ENCODE measurements around the gene CREB5. TPM values are rescaled to one million over a fixed set of nuclear protein-coding genes. Genes with fewer than 3 reads are reported as not detected.

The CREB5 gene
- total RNA-seq, 1 donor = 17.8 TPM

DNA sequence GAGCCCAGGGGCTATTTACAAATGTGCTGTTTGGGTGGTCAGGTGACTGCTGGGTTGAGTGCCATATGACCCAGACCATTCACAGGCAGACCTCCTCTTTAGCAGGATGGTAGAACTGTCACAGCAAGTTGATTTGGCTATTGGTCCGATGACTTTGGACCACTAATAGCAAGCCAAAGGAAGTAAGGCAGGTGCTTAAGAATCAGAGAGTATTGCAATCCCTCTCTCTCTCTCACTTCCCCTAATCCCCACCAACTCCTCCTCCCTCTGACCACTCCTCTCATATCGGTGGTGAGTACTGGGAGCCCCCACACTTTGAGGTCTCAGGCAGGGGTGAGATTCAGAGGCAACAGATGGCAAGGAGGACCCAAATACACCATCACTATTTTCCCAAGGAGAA, 380.5 kb downstream of the CREB5 start:
- no peak overlapping the region for H3K4me3 ChIP-seq (ENCODE audit: low read length)
- H3K9me3 ChIP-seq (ENCODE audit: low read depth, low read length) = no peaks in the 10 kb centered on the region
- H3K4me1 ChIP-seq (ENCODE audit: insufficient read depth, low read length) = no peaks in the 10 kb centered on the region
- H3K27me3 ChIP-seq (ENCODE audit: insufficient read depth, low read length) = no peaks in the 10 kb centered on the region

DNA sequence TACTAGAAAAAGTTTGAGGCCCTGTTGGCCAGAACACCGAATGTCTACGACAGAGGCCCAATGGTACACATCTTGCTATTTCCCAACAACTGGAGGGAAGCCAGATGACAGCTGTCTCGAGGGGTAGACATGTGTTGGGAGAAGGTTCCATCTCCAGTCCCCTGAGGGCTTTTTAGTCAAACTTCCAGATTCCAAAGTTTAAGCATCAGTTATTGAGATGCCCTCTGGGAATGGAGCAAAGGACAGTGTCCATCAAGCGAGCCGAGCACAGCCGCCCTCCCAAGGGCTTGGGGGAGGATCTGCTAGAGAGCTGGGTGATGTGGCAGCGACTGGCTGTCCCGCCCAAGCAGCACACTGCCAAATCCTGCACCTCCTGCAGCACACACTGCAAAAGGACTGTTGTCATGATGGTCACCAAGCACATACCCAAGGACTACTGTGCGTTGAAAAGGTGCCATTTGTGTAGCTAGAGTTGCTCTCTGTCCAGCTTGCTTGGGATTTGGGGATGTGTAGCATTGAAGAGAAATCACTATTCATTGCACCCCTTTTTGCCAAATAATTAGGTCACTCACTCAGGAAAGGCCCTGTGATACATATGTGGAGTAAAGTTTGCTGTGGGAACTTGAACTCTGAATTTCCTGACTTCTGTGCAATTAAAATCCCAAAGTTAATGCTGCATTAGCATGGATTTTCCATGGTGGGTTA, 381.2 kb downstream of the CREB5 start:
- H3K4me3 ChIP-seq (ENCODE audit: low read length) = no peak overlapping the region
- H3K27me3 ChIP-seq (ENCODE audit: insufficient read depth, low read length) = no peaks in the 10 kb centered on the region

DNA sequence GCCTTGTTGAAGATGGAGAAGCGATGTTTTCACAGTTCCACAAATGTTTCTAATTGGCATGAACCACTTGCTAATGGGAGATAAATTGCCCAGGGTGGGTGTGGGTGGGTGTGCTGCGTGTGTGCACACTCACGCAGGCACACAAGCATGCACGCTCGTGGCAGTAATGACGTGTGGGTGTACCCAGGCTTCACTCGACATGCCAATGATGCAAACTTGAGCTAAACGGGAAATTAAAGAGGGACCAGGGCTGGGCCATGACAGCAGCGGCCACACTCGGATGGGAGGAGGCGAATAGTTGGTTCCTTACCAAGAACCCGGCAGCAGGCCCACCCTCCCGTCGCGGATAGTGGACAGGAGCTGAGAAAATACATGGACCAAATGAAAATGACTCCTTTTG, 386.0 kb downstream of the CREB5 start:
- Histone ChIP-seq H3K4me3 (ENCODE audit: low read length) (no peak overlapping the region), H3K4me1 (ENCODE audit: insufficient read depth, low read length) (peaks cover 13% of the 10 kb centered on the region), H3K27me3 (ENCODE audit: insufficient read depth, low read length) (no peaks in the 10 kb centered on the region), H3K9me3 (ENCODE audit: low read depth, low read length) (no peaks in the 10 kb centered on the region)

More for the DNA sequence above, 381.2 kb downstream of the CREB5 start:
- no peaks in the 10 kb centered on the region for H3K9me3 ChIP-seq (ENCODE audit: low read depth, low read length)
- no peaks in the 10 kb centered on the region for H3K4me1 ChIP-seq (ENCODE audit: insufficient read depth, low read length)

DNA sequence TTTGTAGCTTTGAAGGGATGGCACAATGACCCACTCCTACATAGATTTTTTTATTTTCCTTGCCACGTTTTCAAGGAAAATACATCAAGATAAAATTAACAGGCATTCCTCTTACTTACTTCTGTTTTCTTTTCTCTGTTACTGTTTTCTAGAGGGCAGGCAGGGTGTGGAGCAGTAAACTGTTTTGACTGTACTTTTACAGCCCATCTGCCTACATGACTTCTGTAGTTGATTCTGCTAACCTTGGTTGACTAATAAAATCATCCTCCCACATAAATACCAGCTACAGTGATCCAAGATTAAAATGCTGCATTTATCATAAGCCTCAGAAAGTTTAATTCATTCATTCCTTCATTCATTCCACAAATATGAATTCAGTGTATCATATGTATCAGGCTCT, 387.3 kb downstream of the CREB5 start:
- peaks cover 13% of the 10 kb centered on the region for H3K4me1 ChIP-seq (ENCODE audit: insufficient read depth, low read length)
- H3K9me3 ChIP-seq (ENCODE audit: low read depth, low read length) = no peaks in the 10 kb centered on the region
- no peak overlapping the region for H3K4me3 ChIP-seq (ENCODE audit: low read length)
- H3K27me3 ChIP-seq (ENCODE audit: insufficient read depth, low read length) = no peaks in the 10 kb centered on the region

DNA sequence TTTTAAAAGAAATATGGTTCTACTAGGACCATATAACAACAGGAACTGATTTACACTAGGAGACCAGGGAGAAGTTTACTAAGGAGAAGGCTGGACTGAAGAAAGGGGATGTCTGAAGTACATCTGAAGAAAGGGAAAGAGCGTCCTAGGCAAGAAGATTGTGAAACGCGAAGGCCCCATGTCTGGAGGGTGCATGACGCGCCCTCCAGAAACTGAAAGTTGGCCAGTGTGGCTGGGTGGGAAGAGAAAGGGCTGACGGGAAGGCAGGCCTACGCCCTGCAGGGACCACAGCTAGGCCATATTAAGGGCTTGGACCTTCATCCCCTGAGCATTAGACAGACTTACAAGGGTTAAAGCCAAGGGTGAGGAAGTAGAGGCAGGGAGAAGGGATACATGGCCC, 387.8 kb downstream of the CREB5 start:
- Histone ChIP-seq H3K9me3 (ENCODE audit: low read depth, low read length) (no peaks in the 10 kb centered on the region), H3K27me3 (ENCODE audit: insufficient read depth, low read length) (no peaks in the 10 kb centered on the region), H3K4me1 (ENCODE audit: insufficient read depth, low read length) (peaks cover 13% of the 10 kb centered on the region), H3K4me3 (ENCODE audit: low read length) (no peak overlapping the region)

DNA sequence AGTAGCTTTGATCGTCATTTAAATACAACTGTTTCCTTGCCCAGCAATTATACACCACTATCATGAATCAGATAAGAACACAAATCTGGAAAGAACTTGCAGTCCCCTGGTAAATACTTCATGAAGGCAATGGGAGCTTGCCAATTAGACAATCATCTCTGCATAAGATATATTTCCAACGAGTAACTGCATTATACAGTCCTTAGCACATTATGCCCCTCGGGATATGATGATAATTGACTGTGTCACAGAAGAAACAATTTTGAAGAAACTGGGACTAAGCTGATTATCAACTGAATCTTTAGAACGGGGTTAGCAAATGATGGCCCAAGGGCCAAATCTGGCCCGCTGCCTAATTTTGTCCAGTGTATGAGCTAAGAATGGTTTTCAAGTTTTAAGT, 390.1 kb downstream of the CREB5 start:
- no peak overlapping the region for H3K4me3 ChIP-seq (ENCODE audit: low read length)
- no peaks in the 10 kb centered on the region for H3K27me3 ChIP-seq (ENCODE audit: insufficient read depth, low read length)
- H3K4me1 ChIP-seq (ENCODE audit: insufficient read depth, low read length) = peaks cover 13% of the 10 kb centered on the region

DNA sequence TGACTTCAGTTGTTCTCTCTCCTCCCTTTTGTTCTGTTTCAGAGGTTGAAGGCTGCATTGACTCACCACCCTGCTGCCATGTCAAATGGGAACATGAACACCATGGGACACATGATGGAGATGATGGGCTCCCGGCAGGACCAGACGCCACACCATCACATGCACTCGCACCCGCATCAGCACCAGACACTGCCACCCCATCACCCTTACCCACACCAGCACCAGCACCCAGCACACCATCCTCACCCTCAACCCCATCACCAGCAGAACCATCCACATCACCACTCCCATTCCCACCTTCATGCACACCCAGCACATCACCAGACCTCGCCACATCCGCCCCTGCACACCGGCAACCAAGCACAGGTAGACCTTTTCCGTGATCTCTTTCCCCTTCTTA, 391.8 kb downstream of the CREB5 start:
- H3K9me3 ChIP-seq (ENCODE audit: low read depth, low read length) = no peaks in the 10 kb centered on the region
- H3K4me1 ChIP-seq (ENCODE audit: insufficient read depth, low read length) = peaks cover 13% of the 10 kb centered on the region
- no peaks in the 10 kb centered on the region for H3K27me3 ChIP-seq (ENCODE audit: insufficient read depth, low read length)
- no peak overlapping the region for H3K4me3 ChIP-seq (ENCODE audit: low read length)

More for the DNA sequence above, 390.1 kb downstream of the CREB5 start:
- no peaks in the 10 kb centered on the region for H3K9me3 ChIP-seq (ENCODE audit: low read depth, low read length)

DNA sequence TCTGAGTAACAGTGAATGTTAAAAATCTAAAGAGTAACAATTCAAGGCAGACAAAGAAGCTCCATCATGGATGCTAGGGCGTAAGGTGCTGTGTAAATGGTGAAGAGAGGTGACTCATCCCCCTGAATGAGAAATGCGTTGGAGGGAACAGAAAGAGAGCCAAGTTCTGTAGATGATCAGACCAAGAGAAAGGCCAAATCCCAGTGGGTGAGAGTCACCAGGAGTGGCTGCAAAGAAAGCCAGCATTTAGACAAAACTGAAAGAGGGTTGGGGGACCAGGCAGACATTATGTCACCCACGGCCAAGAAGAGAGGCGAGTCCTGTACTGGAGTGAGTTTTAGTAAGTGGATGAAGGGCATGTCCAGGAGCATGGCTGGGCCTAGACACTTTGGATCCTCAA, 392.7 kb downstream of the CREB5 start:
- no peak overlapping the region for H3K4me3 ChIP-seq (ENCODE audit: low read length)
- H3K4me1 ChIP-seq (ENCODE audit: insufficient read depth, low read length) = peaks cover 6% of the 10 kb centered on the region
- no peaks in the 10 kb centered on the region for H3K9me3 ChIP-seq (ENCODE audit: low read depth, low read length)
- H3K27me3 ChIP-seq (ENCODE audit: insufficient read depth, low read length) = no peaks in the 10 kb centered on the region

DNA sequence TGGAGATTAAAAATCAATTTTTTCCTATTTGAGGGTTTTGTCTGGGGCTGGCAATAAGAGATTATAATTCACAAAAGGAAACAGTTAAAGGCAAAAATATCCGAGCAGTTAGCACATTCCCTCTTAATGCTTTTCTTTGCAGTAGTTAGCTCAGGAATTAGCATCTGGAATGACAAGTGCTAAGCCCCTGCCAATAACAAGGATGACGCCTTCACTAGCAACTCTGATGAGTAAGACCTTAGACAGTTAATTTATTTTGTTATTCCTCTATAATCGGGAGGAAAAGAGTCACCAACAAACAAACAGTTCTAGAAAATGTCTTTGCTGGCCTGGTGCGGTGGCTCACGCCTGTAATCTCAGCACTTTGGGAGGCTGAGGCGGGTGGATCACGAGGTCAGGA, 394.5 kb downstream of the CREB5 start:
- H3K27me3 ChIP-seq (ENCODE audit: insufficient read depth, low read length) = no peaks in the 10 kb centered on the region
- H3K4me3 ChIP-seq (ENCODE audit: low read length) = no peak overlapping the region
- no peaks in the 10 kb centered on the region for H3K9me3 ChIP-seq (ENCODE audit: low read depth, low read length)
- no peaks in the 10 kb centered on the region for H3K4me1 ChIP-seq (ENCODE audit: insufficient read depth, low read length)

DNA sequence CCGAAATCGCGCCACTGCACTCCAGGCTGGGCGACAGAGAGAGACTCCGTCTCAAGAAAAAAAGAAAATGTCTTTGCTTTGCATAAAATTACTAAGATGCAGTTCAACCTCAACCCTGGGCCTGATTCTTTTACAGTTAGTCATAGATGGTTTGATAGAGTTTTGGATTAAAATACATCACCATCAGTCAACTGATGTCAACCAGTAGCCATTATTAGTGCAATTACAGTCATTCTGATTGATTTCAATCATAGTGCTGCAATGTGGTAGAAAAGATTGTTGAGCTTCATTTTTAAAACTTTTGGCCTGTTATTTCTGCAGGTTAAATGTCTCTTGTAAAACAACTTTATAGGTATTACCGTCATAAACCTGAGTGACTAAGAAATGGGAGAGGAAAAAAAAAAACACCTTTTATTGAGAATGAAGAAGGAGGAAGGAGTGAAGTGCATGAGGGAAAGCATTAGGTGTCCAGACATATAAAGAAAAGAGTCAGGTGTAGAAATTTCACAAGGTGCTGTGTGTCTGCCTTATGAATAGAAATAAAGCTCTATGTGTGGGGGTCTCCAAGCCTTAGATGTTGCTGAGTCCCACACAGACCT, 395.2 kb downstream of the CREB5 start:
- no peaks in the 10 kb centered on the region for H3K27me3 ChIP-seq (ENCODE audit: insufficient read depth, low read length)
- no peak overlapping the region for H3K4me3 ChIP-seq (ENCODE audit: low read length)
- no peaks in the 10 kb centered on the region for H3K9me3 ChIP-seq (ENCODE audit: low read depth, low read length)
- H3K4me1 ChIP-seq (ENCODE audit: insufficient read depth, low read length) = no peaks in the 10 kb centered on the region

DNA sequence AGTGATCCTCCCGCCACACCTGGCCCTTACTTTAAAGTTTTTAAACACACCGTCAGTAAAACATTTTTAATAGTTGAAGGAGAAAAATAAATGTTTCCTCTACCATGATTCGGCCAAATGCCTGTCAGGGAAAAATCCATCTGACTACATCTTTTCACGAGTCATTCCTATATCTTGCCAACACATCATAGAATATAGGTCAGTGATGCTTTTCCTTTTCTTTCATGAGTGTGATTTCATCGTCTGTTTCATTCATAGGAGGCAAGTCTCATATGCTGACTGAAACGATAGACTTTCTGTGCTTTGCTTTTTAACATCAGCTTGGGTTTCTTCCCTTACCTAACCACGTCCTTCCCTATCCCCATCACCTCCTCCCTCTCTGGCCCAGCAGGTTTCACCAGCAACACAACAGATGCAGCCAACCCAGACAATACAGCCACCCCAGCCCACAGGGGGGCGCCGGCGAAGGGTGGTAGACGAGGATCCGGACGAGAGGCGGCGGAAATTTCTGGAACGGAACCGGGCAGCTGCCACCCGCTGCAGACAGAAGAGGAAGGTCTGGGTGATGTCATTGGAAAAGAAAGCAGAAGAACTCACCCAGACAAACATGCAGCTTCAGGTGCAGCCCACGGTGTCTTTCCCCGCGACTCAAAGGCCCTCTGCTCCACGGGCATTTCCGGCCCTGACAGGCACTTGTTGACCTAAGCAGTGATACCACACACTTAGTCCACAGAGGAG, 396.6 kb downstream of the CREB5 start:
- Histone ChIP-seq H3K9me3 (ENCODE audit: low read depth, low read length) (no peaks in the 10 kb centered on the region), H3K27me3 (ENCODE audit: insufficient read depth, low read length) (no peaks in the 10 kb centered on the region), H3K4me3 (ENCODE audit: low read length) (no peak overlapping the region), H3K4me1 (ENCODE audit: insufficient read depth, low read length) (no peaks in the 10 kb centered on the region)

DNA sequence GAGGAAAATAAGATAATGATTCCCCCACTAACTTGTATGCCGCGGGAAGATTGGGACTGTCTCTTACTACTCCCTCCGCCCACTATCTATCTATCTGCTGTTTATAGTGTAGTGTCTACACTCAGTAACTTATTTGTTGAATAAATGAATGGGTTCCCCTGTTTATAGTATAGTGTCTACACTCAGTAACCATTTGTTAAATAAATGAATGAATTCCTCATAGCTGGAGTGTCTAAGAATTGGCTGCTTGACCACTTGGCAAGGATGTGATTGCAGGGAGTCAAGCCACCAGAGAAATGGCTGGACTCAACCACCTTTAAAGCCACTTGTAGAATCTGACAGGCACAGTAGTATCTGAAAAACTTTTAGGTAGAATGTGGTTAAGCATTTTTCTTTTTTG, 398.7 kb downstream of the CREB5 start:
- H3K4me3 ChIP-seq (ENCODE audit: low read length) = no peak overlapping the region
- peaks cover 9% of the 10 kb centered on the region for H3K4me1 ChIP-seq (ENCODE audit: insufficient read depth, low read length)
- no peaks in the 10 kb centered on the region for H3K27me3 ChIP-seq (ENCODE audit: insufficient read depth, low read length)
- no peaks in the 10 kb centered on the region for H3K9me3 ChIP-seq (ENCODE audit: low read depth, low read length)

DNA sequence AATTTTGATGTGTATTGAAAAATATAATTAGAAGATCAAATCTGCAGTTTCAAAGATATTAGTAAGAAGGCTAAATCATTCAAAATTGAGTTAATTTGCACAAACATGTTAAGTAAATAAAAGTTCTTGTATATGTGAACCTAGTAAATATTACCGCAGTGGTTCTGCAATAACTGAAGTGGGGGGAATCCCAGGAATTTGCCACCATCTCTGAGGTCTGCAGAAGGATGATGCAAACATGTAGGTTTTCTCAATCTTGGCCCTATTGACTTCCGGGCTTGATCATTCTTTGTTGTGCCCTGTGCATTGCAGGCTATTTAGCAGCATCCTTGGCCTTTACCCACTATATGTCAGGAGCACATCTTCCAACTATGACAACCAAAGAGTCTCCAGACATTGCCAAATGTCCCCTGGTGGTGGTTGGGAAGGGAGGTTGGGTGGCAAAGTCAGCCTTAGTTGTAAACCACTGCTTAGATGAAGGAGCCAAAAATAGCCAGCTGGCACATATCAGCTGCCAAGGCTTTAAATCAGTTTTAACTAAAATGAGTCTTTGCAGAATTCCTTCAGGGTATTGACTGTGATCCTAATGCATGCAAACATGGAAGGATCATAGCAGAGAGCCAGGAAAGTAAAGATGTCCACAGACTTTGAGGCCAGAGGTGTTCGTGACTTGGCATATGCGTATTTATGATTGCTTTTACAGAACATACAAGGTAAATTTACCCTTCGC, 399.5 kb downstream of the CREB5 start:
- Histone ChIP-seq H3K4me1 (ENCODE audit: insufficient read depth, low read length) (peaks cover 9% of the 10 kb centered on the region), H3K4me3 (ENCODE audit: low read length) (no peak overlapping the region), H3K27me3 (ENCODE audit: insufficient read depth, low read length) (no peaks in the 10 kb centered on the region), H3K9me3 (ENCODE audit: low read depth, low read length) (no peaks in the 10 kb centered on the region)

DNA sequence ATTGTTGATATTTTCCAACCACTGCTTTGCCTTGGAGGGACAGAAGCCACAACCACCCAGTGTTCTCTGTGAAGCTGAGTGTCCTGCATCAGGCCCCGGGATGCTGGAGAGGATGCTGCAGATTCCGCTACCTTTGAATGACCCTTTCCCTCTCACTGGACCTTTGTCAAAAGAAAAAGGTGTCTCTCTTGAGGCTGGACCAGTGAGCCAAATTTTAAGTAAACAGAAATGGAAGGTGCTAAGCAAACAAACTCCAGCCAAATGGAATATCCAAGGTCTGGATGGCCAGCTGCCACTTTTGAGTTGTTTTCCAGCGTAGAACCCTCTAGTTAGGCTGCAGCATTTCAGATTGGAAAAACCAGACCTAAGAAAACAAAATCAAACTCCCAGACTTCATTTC, 400.3 kb downstream of the CREB5 start:
- peaks cover 9% of the 10 kb centered on the region for H3K4me1 ChIP-seq (ENCODE audit: insufficient read depth, low read length)
- H3K4me3 ChIP-seq (ENCODE audit: low read length) = no peak overlapping the region
- no peaks in the 10 kb centered on the region for H3K27me3 ChIP-seq (ENCODE audit: insufficient read depth, low read length)
- H3K9me3 ChIP-seq (ENCODE audit: low read depth, low read length) = no peaks in the 10 kb centered on the region
